HG03045 (cell line): ENCODE measurements around the gene RTN4RL1.

Source experiments
- ATAC-seq: cut with Tn5 transposase; IDR thresholded peaks from one replicate; pipeline ENCODE4 v1.9.1; 2021; ENCODE audit warnings: mild to moderate bottlenecking, moderate library complexity; ENCODE audit not compliant: unreplicated experiment

Gene RTN4RL1

DNA sequence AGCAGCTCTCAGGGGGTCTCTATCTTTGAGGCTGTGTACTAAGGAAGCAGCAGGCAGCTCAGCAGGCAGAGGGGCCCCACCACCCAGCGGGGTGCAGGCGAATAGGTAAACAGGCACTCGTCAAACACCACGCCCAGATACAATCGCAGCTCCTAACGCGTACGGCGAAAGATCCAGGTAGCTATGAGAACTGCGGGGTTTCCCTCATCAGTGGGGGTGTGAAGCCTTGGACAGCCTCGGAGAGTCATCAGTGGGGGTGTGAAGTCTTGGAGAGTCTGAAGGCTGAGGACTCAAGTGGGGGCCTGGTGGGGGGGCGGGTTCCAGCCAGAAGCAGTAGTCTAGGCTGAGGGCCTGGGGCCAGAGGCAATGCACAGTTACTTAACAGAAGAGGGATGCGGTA lies 69.0 kb downstream of the RTN4RL1 start:
- ATAC-seq: no peak

DNA sequence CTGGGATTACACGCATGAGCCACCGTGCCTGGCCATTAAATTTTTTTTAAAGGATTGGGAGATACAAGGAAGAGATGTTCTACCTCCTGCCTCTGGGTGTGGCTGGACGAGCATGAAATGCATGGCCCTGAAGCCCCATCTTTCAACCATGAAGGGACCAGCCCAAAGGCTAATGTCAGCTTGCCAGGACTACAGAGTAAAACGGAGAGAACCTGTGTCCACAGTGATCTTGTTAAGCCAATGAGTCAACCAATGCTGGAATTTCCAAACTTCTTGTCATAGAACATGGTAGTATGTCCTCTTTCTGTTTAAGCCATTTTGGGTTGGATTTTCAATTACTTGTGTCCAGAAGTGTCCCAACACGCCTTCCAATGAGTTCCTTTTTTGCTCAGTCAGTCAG lies 71.3 kb downstream of the RTN4RL1 start:
- no peak for ATAC-seq

DNA sequence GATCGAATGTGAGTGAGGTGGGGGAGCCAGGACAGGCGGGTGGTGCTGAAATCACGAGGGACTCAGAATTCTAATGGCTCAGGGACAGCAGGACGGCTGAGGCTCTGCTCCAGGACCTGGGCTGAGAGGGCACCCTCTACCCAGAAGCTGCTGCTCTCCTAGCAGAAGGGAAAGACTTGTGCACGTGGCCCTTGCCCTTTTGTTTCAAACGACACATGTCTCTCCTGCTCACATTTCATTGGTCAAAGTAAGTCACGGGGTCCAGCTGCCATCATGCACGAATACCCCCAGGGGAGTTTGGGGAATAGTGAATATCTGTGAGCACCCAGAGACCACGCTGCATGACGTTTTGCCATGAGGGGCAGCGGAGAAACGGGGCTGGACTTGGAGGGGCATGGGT lies 73.2 kb downstream of the RTN4RL1 start:
- ATAC-seq: no peak

DNA sequence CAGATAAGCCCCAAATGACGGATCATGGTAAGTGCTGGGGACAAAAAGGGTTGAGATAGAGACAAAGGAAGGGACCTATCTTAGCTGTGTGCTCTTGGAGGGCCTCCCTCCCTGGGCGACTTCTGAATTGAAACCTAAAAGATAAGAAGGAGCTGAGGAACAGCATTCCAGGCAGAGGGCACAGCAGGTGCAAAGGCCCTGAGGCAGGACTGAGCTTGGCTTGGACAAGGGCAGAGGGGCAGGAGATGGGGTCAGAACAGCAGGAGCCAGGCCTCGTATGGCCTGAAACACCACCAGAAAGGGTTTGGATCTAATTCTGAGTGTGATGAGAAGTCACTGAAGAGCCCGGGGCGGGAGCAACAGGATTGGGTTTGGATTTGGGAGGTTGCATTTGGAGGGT lies 75.4 kb downstream of the RTN4RL1 start:
- ATAC-seq: no peak

DNA sequence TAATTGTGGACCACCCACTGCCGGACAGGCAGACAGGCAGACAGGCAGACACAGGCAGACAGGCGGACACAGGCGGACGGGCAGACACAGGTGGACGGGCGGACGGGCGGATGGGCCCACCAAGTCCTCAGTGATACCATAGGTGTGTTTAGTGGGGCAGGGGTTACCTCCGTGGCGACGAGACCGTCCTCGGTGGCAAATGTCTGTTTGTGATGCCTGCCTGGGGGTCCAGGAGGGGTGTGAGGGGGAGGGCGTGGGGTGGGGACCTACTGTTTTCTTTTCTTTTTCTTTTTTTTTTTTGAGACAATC lies 76.7 kb downstream of the RTN4RL1 start:
- no peak for ATAC-seq

DNA sequence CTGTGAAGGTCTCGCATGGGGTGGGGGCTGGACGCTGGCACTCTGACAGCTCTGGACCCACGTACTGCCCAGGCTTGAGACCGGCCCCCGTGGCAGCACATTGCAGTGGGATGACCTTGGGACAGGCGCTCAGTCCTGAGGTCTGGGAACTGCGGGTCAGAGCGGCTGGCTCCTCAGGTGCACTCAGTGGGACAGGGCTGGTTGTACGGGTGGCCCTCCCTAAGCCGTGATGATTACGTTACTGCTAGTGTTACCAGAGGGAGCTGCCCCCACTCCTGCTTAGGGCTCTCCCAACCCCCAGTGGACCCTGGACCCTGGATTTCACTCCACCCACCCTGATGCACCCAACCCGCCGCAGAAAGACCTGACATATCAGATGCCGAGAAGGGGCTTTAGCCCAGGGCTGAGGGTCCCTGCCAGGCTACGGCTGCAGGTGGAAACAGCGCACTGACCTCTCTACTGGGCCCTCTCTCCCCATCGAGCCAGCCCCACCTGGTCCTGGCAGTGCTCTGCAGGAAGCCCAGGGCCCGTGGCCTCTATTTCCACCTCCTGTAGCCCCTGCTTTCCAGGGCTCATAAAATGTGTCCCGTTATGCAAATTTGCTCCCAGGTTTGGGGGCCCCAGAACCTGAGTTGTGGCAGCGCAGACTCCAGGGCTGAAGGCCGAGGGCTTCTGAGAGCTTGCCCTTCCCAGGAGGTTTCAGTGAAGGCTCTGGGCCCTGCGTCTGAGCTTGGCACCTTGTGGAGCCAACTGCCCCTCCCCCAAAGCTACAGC lies 77.2 kb downstream of the RTN4RL1 start:
- no peak for ATAC-seq

DNA sequence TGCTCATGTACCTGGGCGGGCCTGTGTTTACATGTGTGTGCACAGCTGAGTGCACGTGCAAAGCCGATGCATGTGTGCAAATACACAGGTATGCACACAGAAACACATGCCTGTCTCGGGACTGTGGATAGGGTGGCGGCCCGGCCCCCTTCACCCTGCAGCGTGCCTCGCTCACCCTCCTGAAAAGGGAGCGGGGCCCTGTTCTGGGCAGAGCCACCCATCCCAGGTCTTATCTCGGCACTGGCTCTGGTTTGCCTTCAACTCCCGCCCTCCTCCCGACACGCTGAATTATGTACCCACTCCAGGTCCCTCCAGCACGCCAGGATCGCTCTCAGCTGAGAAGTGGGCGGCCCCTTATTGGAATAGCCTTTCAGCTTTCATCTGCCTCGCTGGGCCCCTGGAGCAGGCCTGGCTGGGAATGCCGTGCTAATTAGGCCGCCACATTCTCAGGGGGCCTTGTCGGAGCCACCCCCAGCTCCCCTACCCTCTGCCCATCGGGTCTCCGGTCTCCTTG lies 77.8 kb downstream of the RTN4RL1 start:
- ATAC-seq: no peak

DNA sequence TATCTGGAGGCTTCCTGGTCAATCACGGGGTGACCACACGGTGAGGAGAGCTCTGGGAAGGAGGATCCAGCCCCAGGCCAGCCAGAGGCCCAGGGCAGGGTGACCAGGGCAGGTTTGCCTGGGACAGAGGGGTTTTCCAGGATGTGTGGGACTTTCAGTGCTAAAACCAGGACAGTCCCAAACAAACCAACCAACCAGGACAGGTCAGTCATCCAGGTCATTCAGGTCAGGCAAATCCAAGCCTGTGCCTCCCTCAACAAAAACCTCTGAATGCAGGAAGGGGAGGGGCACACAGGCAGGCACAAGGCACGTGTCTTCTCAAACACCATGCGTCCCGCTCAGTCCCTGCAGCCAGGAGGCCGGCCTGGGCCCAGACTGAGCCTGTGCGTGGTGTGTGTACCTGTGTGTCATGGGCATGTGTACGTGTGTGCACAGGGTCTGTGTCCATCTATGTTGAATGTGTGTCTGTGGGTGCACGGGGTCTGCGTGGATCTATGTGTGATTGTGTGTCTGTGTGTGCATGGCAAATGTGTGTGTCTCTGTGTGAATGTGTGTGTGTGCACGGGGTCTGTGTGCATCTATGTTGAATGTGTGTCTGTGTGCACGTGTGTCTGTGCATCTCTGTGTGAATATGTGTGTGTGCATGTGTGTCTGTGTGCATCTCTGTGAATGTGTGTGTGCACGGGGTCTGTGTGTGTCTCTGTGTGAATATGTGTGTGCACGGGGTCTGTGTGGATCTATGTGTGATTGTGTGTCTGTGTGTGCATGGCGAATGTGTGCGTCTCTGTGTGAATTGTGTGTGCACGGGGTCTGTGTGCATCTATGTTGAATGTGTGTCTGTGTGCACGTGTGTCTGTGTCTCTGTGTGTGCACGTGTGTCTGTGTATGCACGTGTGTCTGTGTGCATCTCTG lies 78.9 kb downstream of the RTN4RL1 start:
- ATAC-seq: no peak

DNA sequence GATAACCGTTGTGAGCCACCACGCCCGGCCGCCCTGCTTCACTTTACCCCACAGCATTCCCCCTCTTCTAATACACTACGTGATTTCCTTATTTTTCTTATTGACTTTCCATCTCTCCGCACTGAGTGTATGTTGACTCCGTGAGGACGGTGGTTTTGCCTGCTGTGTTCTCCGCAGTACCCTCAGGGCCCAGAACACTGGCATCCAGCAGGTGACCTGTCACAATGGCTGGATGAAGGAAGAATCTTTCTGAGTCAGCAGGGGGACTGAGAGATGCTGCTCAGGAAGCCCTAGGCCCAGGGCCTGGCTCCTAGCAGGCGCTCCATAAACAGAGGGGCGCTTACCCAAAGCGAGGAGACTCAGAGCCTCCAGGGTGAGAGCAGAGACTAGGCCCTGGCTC lies 79.5 kb downstream of the RTN4RL1 start:
- ATAC-seq: no peak

DNA sequence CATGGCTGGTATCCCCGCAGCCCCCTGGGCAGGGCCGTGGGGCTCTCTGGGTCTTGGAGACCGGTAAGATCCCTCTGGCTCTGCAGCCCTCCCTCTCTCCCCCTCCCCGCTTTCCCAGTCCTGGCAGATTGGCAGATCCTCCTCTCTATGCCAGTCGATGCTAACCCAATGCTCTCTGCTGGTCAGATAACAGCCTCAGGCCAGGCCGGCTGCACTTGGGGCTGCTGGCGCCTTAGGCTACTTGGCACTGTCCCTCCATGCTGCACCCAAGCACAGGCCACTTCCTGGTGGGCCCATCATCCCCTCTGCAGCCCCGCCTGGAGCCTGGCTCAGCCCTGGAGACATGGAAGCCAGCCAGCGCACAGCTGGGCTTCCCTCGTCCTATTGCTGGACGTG lies 81.7 kb downstream of the RTN4RL1 start:
- ATAC-seq: no peak

DNA sequence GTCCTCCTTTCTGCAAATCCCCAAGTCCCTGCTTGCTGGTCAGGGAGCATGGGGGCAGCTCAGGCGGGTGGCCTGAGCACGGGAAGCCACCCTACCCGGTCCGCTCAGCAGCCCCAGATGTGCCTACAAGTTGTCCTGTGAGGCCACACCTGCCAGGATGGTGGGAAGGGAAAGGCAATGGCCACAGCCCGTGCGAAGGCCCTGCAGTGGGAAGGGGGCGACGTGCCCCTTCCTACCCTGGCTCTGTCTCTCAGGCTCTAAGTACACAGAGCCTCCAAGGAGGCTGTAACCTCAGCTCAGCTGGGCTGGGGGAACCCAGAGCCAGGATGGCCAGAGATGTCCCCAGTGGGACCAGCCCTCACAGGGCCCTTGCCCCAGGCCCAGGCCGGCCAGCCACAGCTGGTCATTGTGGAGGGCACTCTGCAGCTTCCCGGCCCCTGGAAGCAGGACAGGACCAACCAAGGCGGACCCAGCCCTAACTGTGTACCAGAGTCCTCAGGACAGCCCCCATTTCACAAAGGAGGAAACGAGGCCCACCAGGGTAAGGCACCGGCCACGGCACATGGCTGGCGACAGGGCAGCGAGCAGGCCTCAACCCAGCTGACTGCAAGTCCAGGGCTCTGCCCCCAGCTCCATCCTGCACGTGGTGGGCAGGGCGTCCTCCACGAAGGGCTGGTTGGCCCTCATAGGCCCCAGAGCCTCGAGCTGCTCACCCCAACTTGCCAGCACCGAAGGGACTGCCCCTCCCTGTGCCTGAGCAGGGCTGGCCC lies 82.3 kb downstream of the RTN4RL1 start:
- no peak for ATAC-seq

DNA sequence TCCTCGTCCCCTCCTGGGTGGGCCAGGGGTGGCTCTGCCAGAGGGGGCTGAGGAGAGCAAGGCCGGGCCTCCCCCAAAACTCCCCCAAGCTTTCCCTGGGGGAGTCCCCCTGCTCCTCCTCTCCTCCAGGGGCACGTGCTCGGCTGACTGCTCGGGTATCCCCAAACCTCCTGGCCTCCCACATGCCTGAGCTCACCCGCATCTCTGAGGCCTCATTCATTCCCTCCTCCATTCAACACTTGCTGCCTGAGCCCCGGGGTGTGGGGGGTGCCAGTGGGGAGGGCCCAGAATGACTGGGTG lies 83.1 kb downstream of the RTN4RL1 start:
- ATAC-seq: no peak

DNA sequence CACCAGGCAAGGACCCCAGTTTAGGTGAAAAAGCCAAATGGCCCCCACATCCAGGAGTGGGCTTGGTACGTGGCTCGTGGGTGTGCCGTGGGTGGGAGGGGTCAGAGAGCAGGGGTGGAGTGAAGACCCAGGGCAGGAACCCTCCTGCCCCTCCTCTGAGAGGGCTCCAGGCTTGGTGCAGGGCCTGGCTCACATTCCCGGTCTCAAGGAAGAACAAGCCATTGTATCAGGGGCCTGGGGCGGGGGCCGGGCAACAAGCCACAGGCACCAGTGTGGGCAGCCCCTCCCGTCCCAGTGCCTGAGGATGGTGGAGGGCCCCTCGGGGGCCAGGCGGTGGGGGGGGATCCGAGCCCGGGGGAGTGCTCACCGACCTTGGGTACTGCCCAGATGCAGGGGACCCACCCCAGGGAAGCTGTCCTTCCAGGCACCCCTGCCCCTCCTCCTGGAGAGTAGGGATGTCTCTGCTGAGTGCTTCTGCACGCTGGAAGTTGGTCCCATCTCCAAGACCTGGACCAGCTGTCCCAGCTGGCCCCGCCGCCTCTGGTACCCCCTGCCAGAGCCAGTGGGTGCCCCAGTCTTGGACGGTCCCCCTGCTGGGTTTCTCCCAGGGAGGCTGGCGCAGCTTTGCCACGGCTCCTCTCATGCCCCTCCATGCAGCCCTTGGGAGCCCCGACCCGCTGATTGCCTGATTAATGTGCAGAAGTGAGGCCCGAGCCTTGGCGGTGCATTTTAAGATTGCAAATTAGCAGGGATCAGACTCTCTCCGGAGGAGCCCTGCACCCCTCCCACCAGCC lies 83.7 kb downstream of the RTN4RL1 start:
- ATAC-seq: no peak

DNA sequence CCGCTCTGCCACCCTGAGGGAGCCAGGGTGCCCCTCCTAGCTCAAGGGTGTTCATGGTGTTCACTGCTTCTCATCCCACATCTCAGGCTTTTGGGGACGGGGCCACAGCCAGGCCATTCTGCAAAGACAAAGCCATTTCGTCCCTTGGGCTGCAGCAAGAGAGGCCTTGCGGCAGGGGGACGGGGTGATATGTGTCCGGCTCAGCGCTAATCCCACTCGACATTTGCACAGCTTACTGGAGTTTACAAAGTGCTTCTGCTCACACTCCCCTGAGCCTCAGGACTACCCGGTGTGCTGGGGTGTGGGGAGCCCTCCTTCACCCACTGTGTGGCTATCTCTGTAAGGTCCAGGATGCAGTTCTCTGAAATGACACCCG lies 84.3 kb downstream of the RTN4RL1 start:
- ATAC-seq: no peak

DNA sequence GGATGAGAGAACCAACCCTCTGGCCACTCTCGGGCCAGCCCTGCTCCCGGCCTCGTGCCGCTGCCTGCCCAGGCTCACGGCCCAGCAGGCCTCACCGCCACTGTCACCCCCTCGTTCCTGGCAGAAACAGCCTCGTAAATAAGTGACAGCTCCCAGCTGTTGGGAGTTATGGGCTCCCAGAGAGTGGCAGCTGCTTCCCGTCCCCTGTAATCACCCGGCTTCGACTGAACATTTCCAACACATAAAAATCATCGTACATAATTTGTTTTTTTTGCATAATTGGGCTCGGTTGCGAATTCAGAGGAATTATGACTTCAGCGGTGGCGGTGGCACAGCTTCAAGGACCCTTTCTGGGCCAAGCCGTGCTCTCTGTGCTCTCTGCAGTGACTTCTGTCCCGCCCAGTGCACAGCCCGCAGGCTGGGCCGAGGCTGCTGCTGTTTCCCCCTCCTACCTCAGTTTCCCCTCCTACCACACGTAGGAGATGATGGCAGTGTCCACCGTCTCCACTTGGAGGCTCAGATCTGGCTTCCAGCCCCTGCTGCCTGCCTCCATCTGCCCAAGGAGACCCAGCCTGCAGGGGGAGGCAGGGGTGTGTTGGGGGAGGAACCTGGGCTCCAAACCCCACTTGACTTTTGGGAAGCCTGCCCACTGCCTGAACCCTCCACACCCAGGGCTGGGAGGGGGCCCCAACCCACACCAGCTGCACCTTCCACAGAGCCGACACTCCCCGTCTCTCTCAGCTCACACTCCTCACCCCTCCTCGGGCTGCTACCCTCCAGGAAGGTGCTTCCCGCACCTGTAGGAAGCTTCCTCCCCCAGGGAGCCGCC lies 84.9 kb downstream of the RTN4RL1 start:
- ATAC-seq: no peak

DNA sequence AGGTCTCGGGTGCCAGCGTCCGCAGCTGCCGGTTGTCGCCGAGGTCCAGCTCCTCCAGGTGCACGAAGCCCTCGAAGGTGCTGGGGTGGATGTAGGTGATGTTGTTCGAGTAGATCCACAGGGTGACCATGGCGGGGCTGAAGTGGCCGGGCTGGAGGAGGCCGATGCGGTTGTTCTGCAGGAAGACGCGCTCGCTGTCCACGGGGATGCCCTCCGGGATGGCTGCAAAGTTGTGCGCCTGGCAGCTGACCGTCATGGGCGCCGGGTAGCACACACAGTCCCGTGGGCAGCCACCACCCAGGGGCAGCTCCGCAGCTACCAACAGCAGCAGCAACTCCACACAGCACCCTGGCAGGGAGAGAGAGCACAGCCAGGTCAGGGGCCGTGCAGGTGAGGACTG lies 87.7 kb downstream of the RTN4RL1 start:
- no peak for ATAC-seq

DNA sequence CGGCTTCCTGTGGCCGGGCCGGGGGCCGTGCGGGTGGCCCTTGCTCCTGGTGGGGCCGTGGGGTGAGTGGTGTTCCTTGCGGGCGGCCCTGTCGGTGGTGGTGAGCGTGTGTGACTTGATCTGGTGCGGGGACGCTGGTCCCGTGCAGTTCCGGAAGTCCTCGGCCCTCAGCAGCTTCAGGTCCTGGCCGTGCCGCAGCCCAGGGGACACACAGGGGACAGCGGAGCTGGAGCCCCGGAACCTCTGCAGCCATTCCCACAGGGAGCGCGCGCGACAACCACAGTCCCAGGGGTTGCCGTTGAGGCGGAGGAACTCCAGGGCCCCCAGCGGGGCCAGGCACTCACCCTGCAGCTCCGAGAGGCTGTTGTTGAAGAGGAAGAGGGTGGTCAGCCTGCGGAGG lies 88.4 kb downstream of the RTN4RL1 start:
- ATAC-seq: no peak

DNA sequence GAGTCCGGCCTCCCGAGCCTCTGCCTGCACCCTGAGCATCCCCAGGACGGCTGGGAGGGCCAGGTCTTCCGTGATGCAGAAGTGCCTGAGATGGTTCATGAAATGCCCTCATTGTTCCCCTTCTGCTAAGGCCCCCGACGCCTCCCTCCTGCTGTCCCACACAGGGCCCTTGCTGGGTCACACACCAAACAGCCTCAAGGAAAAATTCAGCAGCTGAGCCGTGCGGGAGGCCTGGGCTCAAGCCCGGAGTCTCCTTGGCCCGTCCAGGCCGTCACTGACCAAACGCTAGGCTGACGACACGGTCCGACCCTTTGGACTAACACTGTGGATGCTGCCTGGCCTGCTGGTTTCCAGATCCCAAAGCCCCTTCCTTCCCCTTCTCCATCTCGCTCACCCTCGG lies 90.2 kb downstream of the RTN4RL1 start:
- no peak for ATAC-seq

DNA sequence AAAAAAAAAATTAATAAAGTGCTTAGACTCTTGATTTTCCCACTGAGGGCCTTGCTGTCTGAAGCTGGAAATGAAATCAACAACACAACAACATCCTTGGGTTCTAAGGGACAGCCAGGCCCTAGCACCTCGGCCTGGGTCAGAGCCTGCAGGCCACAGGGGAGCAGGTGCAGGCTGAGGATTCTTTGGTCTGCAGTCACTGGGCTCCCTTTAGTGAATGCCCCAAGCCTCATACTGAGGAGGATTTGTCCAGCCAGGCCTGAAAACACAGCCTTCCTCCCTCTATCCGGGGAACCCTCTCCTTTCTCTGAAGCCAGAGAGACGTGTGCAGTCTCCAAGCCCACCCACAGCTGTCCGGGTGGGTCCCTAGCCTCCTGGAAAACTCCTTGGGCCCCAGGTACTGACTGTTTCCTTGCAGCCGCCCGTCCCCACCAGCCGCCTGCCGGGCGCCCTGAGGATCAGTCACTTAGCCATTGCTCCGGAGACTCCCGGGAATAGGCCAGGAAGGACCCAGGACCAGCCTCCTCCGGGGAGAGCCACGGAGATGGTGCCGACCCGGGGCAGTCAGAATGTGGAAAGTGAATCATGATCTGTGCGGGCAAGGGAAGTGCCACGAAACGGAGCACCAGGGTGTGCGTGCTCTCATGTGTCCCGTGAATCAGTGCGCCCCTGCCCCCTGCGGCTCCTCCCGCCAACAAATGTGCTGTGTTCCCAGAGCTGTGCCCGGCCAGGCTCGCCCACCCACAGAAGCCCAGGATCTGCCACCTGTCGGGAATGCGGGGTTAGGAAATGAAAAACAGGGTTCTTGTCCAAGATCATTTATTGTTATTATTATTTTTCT lies 91.0 kb downstream of the RTN4RL1 start:
- ATAC-seq: no peak
